A549 (cell line): Measurements from ENCODE around the gene NDUFC2. TPM values are rescaled to one million over a fixed set of nuclear protein-coding genes. Genes with fewer than 3 reads are reported as not detected.
A peak's percentile ranks its signal among the peaks of the same experiment; 100 is the strongest.

Source experiments
- ATAC-seq, 2 experiments: fragments of 200-7000 bp in 1 of 2; fragments of >200 bp in 1 of 2; cut with Nextera tagmentation in 1 of 2; cut with Tn5 transposase in 1 of 2; 3 replicates each; pipeline versions ENCODE4 v1.8.0 to v1.9.1; 2018 to 2020; ENCODE audit warnings: mild to moderate bottlenecking in 1 of 2, moderate library complexity in 1 of 2
- CTCF ChIA-PET: fragments of 300-600 bp; sonication (Branson Sonifier 250); formaldehyde crosslinking; extraction: SDS; loops from one replicate; lab custom pipeline; 2021; ENCODE audit warnings: antibody characterized with exemption, inconsistent platforms; lab: Yijun Ruan, JAX
- POLR2A ChIA-PET: fragments of 350-600 bp; formaldehyde crosslinking; extraction: SDS; loops from one replicate; lab custom pipeline; 2021; ENCODE audit warnings: antibody characterized with exemption, inconsistent platforms; lab: Yijun Ruan, JAX
- DNase-seq, 2 experiments: peaks; one replicate each; pipeline versions ENCODE4 v3.0.0 to v3.0.0-alpha.2; 2011 to 2016; ENCODE audit warnings: low read depth in 1 of 2, low spot score in 1 of 2
- FAIRE-seq: peaks from 2 replicates; lab custom pipeline; 2011; peaks lifted over from hg19 to GRCh38; lab: Jason Lieb, UNC
- H3K27ac ChIP-seq, 2 experiments: fragments of >200 bp; sonication (Bioruptor Twin); formaldehyde crosslinking; 3 replicates each; pipeline ENCODE4 v1.5.1; 2016 to 2017
- H3K4me1 ChIP-seq: fragments of >200 bp; sonication (Bioruptor Twin); formaldehyde crosslinking; 3 replicates; pipeline ENCODE4 v1.6.1; 2016
- H3K4me2 ChIP-seq: fragments of >200 bp; sonication (Bioruptor Twin); formaldehyde crosslinking; 3 replicates; pipeline ENCODE4 v1.6.1; 2016
- H3K4me3 ChIP-seq: fragments of >200 bp; sonication (Bioruptor Twin); formaldehyde crosslinking; 3 replicates; pipeline ENCODE4 v1.5.1; 2016
- H3K9me3 ChIP-seq: fragments of >200 bp; sonication (Bioruptor Twin); formaldehyde crosslinking; 3 replicates; pipeline ENCODE4 v1.6.1; 2016
- CBX8 ChIP-seq: fragments of 200-600 bp; sonication (generic); IDR thresholded peaks from 2 replicates; pipeline ENCODE4 v1.6.1; 2016
- CEBPB ChIP-seq, 2 experiments: fragments of >200 bp in 1 of 2; sonication (Bioruptor Twin) in 1 of 2; formaldehyde crosslinking in 1 of 2; IDR thresholded peaks; 2 replicates each; pipeline ENCODE4 v1.6.1; 2012 to 2016
- CHD2 ChIP-seq: fragments of 150-350 bp; IDR thresholded peaks from 2 replicates; pipeline ENCODE4 v1.6.1; 2014; ENCODE audit warnings: low read length; ENCODE audit not compliant: partially characterized antibody
- EHF ChIP-seq: fragments of 250-450 bp; sonication (Bioruptor Pico); IDR thresholded peaks from 2 replicates; pipeline ENCODE4 v1.5.0; 2020; ENCODE audit warnings: mild to moderate bottlenecking
- ELK1 ChIP-seq: fragments of 150-350 bp; IDR thresholded peaks from 2 replicates; pipeline ENCODE4 v1.6.1; 2014; ENCODE audit warnings: low read depth, mild to moderate bottlenecking, low read length
- EP300 ChIP-seq, 2 experiments: fragments of >200 bp; sonication (Bioruptor Twin); formaldehyde crosslinking; IDR thresholded peaks; 2 replicates in 1 of 2; 3 replicates in 1 of 2; pipeline ENCODE4 v1.6.1; 2016 to 2017
- FOSL2 ChIP-seq, 2 experiments: fragments of 450-650 bp in 1 of 2; fragments of >200 bp in 1 of 2; sonication (Bioruptor Twin) in 1 of 2; formaldehyde crosslinking; IDR thresholded peaks; 2 replicates each; pipeline versions ENCODE4 v1.5.0 to v1.6.1; 2016 to 2020; ENCODE audit warnings: mild to moderate bottlenecking in 1 of 2, moderate library complexity in 1 of 2
- FOXS1 ChIP-seq: fragments of 250-450 bp; sonication (Bioruptor Pico); IDR thresholded peaks from 2 replicates; pipeline ENCODE4 v1.5.0; 2020; ENCODE audit warnings: mild to moderate bottlenecking, moderate library complexity
- GATA3 ChIP-seq: IDR thresholded peaks from 2 replicates; pipeline ENCODE4 v1.6.1; 2012; ENCODE audit warnings: borderline replicate concordance
- HEYL ChIP-seq: fragments of 250-450 bp; sonication (Bioruptor Pico); IDR thresholded peaks from 2 replicates; pipeline ENCODE4 v1.8.0; 2021; ENCODE audit warnings: mild to moderate bottlenecking, moderate library complexity
- KDM5A ChIP-seq: fragments of 200-600 bp; sonication (generic); IDR thresholded peaks from 2 replicates; pipeline ENCODE4 v1.6.1; 2016; ENCODE audit warnings: antibody characterized with exemption, mild to moderate bottlenecking
- MAX ChIP-seq: IDR thresholded peaks from 2 replicates; pipeline ENCODE4 v1.6.1; 2012
- MYC ChIP-seq: IDR thresholded peaks from 2 replicates; pipeline ENCODE4 v1.6.1; 2012; ENCODE audit warnings: mild to moderate bottlenecking, inconsistent platforms, low read length, improper control_type of control experiment, borderline replicate concordance
- NFE2L2 ChIP-seq: fragments of 150-350 bp; conservative IDR thresholded peaks from 2 replicates; pipeline ENCODE4 v1.6.1; 2014; ENCODE audit warnings: low read length
- NPAS2 ChIP-seq: fragments of 250-450 bp; sonication (Bioruptor Pico); IDR thresholded peaks from 2 replicates; pipeline ENCODE4 v1.8.0; 2022; ENCODE audit warnings: mild to moderate bottlenecking, moderate library complexity, borderline replicate concordance
- PBX3 ChIP-seq: IDR thresholded peaks from 2 replicates; pipeline ENCODE4 v1.6.1; 2012
- RARB ChIP-seq: fragments of 250-450 bp; sonication (Bioruptor Pico); IDR thresholded peaks from 2 replicates; pipeline ENCODE4 v1.8.0; 2021; ENCODE audit warnings: mild to moderate bottlenecking, moderate library complexity
- SMC3 ChIP-seq: fragments of >200 bp; sonication (Bioruptor Twin); formaldehyde crosslinking; IDR thresholded peaks from 3 replicates; pipeline ENCODE4 v1.6.1; 2018; ENCODE audit warnings: inconsistent platforms
- SREBF2 ChIP-seq: fragments of 450-650 bp; IDR thresholded peaks from 2 replicates; pipeline ENCODE4 v1.6.1; 2014; ENCODE audit warnings: mild to moderate bottlenecking, moderate library complexity
- TP53 ChIP-seq: fragments of 250-450 bp; sonication (Bioruptor Pico); IDR thresholded peaks from 2 replicates; pipeline ENCODE4 v1.5.0; 2021; ENCODE audit warnings: mild to moderate bottlenecking, moderate library complexity
- ZC3H11A ChIP-seq: fragments of 450-650 bp; IDR thresholded peaks from 2 replicates; pipeline ENCODE4 v1.6.1; 2014; ENCODE audit warnings: antibody characterized with exemption, mild to moderate bottlenecking
- ZNF302 ChIP-seq: fragments of 250-450 bp; sonication (Bioruptor Pico); IDR thresholded peaks from 2 replicates; pipeline ENCODE4 v1.9.0; 2021; ENCODE audit warnings: inconsistent platforms, mild to moderate bottlenecking, moderate library complexity
- WGBS: methylation state at CpG from one replicate; pipeline ENCODE4 v1.1.6; 2017; ENCODE audit errors: missing lambda C conversion rate; 5-methylcytosine and 5-hydroxymethylcytosine counted together
- polyA plus RNA-seq, 4 experiments: library from polyadenylated mRNA; depleted of rRNA in 3 of 4; stranded (reverse); fragments of >200 nt; fragmentation: RNase III in 1 of 4; extraction: RNeasy Plus Mini Kit Qiagen cat#74134 plus additional on column Dnase treatment in 1 of 4; gene quantifications; 2 replicates in 3 of 4; 3 replicates in 1 of 4; pipeline ENCODE4 v1.2.3, GENCODE V29; 2011 to 2017
- TF ChIP-seq, protein P1 (sequence below): fragments of 250-450 bp; sonication (Bioruptor Pico); IDR thresholded peaks from 2 replicates; pipeline ENCODE4 v1.5.0; 2021; ENCODE audit warnings: mild to moderate bottlenecking, moderate library complexity, borderline replicate concordance
- TF ChIP-seq, protein P2 (sequence below): fragments of 200-600 bp; sonication (generic); IDR thresholded peaks from 2 replicates; pipeline ENCODE4 v1.6.1; 2016; ENCODE audit warnings: antibody characterized with exemption, mild to moderate bottlenecking, moderate library complexity
- TF ChIP-seq, protein P3 (sequence below): fragments of >200 bp; sonication (Bioruptor Twin); formaldehyde crosslinking; IDR thresholded peaks from 3 replicates; pipeline ENCODE4 v1.6.1; 2016

The NDUFC2 gene
- polyA plus RNA-seq, 2 of the 4 experiments (the other 2 are of a cell fraction): 148 to 277 TPM

- no peak for TF ChIP-seq PBX3
- TF ChIP-seq ZNF302 (CRISPR knock-in tag): no peak
- peak; percentile 91 for TF ChIP-seq SMC3
- no peak for TF ChIP-seq CEBPB (IDR thresholded peaks at IDR 0.05)
- TF ChIP-seq NFE2L2: no peak
- TF ChIP-seq NPAS2 (CRISPR knock-in tag): no peak
- no peak for TF ChIP-seq FOXS1 (CRISPR knock-in tag)
- TF ChIP-seq GATA3: no peak
- TF ChIP-seq ZC3H11A: no peak
- TF ChIP-seq MAX: no peak
- TF ChIP-seq EP300 (IDR thresholded peaks at IDR 0.05): no peak
- TF ChIP-seq ELK1: no peak
- TF ChIP-seq CBX8: no peak
- TF ChIP-seq, all 56 proteins: peak for 5
These were observed 33.7 kb downstream of the NDUFC2 start (continued) for GRCh38 chr11:78045851-78046485.

GRCh38 chr11:78044706-78045105 lies 35.0 kb downstream of the NDUFC2 start:
- Histone ChIP-seq H3K27ac (no peak overlapping the region), H3K4me2 (no peak overlapping the region), H3K4me3 (no peak overlapping the region), H3K4me1 (peaks cover 20% of the 10 kb centered on the region), H3K9me3 (no peaks in the 10 kb centered on the region)
- 68% methylated on average over 5 of the region's 5 CpGs for WGBS
- no peak for FAIRE-seq
- ChIA-PET CTCF (interaction anchor here (0.5 to 5.9 kb wide), 11 partner anchors 8 to 519 kb away, joined by 3 to 59 read pairs (median 19); partner anchors contain the start of gene THRSP), POLR2A (no interaction called here)
- no peak for ATAC-seq
- no peak for DNase-seq
- no peak for TF ChIP-seq RARB (CRISPR knock-in tag)
- TF ChIP-seq, protein P1, sequence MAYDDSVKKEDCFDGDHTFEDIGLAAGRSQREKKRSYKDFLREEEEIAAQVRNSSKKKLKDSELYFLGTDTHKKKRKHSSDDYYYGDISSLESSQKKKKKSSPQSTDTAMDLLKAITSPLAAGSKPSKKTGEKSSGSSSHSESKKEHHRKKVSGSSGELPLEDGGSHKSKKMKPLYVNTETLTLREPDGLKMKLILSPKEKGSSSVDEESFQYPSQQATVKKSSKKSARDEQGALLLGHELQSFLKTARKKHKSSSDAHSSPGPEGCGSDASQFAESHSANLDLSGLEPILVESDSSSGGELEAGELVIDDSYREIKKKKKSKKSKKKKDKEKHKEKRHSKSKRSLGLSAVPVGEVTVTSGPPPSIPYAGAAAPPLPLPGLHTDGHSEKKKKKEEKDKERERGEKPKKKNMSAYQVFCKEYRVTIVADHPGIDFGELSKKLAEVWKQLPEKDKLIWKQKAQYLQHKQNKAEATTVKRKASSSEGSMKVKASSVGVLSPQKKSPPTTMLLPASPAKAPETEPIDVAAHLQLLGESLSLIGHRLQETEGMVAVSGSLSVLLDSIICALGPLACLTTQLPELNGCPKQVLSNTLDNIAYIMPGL (CRISPR knock-in tag): no peak
- TF ChIP-seq, protein P2, sequence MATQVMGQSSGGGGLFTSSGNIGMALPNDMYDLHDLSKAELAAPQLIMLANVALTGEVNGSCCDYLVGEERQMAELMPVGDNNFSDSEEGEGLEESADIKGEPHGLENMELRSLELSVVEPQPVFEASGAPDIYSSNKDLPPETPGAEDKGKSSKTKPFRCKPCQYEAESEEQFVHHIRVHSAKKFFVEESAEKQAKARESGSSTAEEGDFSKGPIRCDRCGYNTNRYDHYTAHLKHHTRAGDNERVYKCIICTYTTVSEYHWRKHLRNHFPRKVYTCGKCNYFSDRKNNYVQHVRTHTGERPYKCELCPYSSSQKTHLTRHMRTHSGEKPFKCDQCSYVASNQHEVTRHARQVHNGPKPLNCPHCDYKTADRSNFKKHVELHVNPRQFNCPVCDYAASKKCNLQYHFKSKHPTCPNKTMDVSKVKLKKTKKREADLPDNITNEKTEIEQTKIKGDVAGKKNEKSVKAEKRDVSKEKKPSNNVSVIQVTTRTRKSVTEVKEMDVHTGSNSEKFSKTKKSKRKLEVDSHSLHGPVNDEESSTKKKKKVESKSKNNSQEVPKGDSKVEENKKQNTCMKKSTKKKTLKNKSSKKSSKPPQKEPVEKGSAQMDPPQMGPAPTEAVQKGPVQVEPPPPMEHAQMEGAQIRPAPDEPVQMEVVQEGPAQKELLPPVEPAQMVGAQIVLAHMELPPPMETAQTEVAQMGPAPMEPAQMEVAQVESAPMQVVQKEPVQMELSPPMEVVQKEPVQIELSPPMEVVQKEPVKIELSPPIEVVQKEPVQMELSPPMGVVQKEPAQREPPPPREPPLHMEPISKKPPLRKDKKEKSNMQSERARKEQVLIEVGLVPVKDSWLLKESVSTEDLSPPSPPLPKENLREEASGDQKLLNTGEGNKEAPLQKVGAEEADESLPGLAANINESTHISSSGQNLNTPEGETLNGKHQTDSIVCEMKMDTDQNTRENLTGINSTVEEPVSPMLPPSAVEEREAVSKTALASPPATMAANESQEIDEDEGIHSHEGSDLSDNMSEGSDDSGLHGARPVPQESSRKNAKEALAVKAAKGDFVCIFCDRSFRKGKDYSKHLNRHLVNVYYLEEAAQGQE: no peak
- no peak for TF ChIP-seq CHD2
- no peak for TF ChIP-seq EHF (CRISPR knock-in tag)
- no peak for TF ChIP-seq ZNF302 (CRISPR knock-in tag)
- TF ChIP-seq, protein P3, sequence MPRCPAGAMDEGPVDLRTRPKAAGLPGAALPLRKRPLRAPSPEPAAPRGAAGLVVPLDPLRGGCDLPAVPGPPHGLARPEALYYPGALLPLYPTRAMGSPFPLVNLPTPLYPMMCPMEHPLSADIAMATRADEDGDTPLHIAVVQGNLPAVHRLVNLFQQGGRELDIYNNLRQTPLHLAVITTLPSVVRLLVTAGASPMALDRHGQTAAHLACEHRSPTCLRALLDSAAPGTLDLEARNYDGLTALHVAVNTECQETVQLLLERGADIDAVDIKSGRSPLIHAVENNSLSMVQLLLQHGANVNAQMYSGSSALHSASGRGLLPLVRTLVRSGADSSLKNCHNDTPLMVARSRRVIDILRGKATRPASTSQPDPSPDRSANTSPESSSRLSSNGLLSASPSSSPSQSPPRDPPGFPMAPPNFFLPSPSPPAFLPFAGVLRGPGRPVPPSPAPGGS: no peak
- no peak for TF ChIP-seq CEBPB (IDR thresholded peaks at IDR 0.05)
- TF ChIP-seq HEYL (CRISPR knock-in tag): no peak
- TF ChIP-seq FOXS1 (CRISPR knock-in tag): no peak
- TF ChIP-seq MYC: no peak
- no peak for TF ChIP-seq NFE2L2
- no peak for TF ChIP-seq MAX
- TF ChIP-seq FOSL2 (IDR thresholded peaks at IDR 0.05): no peak
- no peak for TF ChIP-seq FOSL2 (CRISPR knock-in tag; IDR thresholded peaks at IDR 0.05)
- TF ChIP-seq TP53 (CRISPR knock-in tag): no peak
- TF ChIP-seq SREBF2: no peak
- no peak for TF ChIP-seq KDM5A
